Eye (tissue), 1 donor: ENCODE results near the gene TMEM39A.

ENCODE experiments used
- DNase-seq: peaks from one replicate; pipeline ENCODE4 v3.0.0-alpha.2; 2015

TMEM39A gene

GRCh38 chr3:119395923-119396358, 67.5 kb downstream of the TMEM39A start:
- no peak for DNase-seq

GRCh38 chr3:119388577-119388976, 74.8 kb downstream of the TMEM39A start:
- no peak for DNase-seq

- DNase-seq = no peak
Measured at GRCh38 chr3:119382134-119382533, 81.3 kb downstream of the TMEM39A start.

GRCh38 chr3:119380697-119381096, 82.7 kb downstream of the TMEM39A start:
- DNase-seq = no peak
